Measurements from ENCODE around the gene SPATA33.

GRCh38 chr16:89619840-89620239 lies 37.8 kb upstream of the SPATA33 start:
- TF ChIP-seq POLR2A (IDR thresholded peaks at IDR 0.05; ENCODE audit: low read length) (no peak), CTCF (IDR thresholded peaks at IDR 0.05) (no peak), PHF8 (IDR thresholded peaks at IDR 0.05; ENCODE audit: borderline replicate concordance, low read depth) (no peak), PBX3 (IDR thresholded peaks at IDR 0.05) (no peak), SMC3 (IDR thresholded peaks at IDR 0.05) (no peak), MAZ (IDR thresholded peaks at IDR 0.05; ENCODE audit: borderline replicate concordance, low read depth, low read length) (no peak), RFX5 (IDR thresholded peaks at IDR 0.05) (no peak), ESRRA (IDR thresholded peaks at IDR 0.05; ENCODE audit: borderline replicate concordance, low read length) (no peak), EP300 (IDR thresholded peaks at IDR 0.05) (no peak), MYC (IDR thresholded peaks at IDR 0.05; ENCODE audit: borderline replicate concordance, low read length) (no peak)
- TF ChIP-seq, protein P1, sequence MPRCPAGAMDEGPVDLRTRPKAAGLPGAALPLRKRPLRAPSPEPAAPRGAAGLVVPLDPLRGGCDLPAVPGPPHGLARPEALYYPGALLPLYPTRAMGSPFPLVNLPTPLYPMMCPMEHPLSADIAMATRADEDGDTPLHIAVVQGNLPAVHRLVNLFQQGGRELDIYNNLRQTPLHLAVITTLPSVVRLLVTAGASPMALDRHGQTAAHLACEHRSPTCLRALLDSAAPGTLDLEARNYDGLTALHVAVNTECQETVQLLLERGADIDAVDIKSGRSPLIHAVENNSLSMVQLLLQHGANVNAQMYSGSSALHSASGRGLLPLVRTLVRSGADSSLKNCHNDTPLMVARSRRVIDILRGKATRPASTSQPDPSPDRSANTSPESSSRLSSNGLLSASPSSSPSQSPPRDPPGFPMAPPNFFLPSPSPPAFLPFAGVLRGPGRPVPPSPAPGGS (IDR thresholded peaks at IDR 0.05) = no peak
- TF ChIP-seq, protein P2, sequence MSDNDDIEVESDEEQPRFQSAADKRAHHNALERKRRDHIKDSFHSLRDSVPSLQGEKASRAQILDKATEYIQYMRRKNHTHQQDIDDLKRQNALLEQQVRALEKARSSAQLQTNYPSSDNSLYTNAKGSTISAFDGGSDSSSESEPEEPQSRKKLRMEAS (IDR thresholded peaks at IDR 0.05) = no peak
- TF ChIP-seq, protein P3, sequence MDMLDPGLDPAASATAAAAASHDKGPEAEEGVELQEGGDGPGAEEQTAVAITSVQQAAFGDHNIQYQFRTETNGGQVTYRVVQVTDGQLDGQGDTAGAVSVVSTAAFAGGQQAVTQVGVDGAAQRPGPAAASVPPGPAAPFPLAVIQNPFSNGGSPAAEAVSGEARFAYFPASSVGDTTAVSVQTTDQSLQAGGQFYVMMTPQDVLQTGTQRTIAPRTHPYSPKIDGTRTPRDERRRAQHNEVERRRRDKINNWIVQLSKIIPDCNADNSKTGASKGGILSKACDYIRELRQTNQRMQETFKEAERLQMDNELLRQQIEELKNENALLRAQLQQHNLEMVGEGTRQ (IDR thresholded peaks at IDR 0.05) = no peak

All from A549 (cell line).